ENCODE measurements around the gene GPD1.
"Not testable (repeated sequence)": the region's sequence is repeated elsewhere in the genome, so short reads cannot be mapped to it uniquely, and the experiment has no call there.

Gene GPD1

DNA sequence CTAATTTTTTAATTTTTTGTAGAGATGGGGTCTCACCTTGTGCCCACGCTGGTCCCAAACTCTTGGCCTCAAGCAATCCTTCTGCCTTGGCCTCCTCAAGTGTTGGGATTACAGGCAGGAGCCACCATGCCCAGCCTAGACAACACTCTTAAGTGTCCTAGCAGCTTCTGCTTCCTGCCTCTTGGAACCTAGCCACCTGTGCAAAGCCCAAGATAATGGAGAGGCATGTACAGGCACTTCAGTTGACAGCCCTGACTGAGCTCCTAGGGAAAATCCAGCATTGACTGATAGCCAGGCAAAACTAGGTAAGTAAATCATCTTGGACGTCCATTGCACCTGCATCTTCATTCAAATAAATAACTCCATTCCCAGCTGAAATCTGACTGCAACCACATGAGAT lies 23.7 kb downstream of the GPD1 start:
- DNase-seq (ENCODE audit: low read depth): no peak

DNA sequence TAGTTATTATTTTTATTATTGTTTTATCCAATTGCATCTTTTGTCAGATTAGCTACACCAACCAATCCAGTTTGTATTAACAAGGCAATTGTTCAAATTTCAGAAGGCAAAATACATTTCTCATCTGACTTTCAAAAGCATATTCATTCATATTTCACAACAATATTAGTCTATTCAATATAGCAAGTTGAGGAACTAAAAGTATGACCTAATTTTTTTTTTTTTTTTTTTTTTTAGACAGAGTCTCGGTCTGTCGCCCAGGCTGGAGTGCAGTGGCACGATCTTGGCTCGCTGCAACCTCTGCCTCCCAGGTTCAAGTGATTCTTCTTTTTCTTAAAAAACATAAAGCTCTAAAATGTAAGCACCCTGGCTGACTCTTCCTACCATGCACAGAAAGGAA lies 25.5 kb downstream of the GPD1 start:
- DNase-seq (ENCODE audit: low read depth): no peak

DNA sequence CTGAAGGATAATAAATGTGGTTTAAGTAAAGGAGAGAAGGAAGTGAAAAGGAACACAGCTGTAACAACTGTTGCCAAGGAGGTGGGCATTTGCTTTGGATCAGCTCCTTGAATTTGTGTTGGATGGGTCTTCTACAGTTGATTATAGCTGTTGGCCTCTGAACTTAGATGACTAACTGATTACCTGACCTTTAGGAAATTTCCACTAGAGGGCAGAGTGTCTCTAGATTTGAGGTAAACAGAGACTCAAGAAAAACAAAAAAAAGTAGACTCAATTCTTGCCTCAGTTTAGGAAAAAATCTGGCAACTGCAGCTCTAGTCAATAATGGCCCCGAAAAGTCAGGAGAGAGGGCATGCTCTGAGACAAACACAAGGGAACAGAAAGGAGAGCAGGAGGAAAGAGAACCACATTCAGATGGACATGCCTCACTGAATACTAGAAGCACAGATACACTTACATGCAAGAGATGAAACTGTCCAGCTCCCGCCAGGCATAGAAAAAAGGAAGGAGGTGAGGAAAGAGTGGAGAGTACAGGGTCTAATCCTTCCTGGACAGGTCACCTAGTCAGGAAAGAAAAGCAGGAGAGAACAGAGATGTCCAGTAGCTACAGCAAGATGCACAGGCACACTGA lies 28.8 kb downstream of the GPD1 start:
- DNase-seq (ENCODE audit: low read depth): no peak

DNA sequence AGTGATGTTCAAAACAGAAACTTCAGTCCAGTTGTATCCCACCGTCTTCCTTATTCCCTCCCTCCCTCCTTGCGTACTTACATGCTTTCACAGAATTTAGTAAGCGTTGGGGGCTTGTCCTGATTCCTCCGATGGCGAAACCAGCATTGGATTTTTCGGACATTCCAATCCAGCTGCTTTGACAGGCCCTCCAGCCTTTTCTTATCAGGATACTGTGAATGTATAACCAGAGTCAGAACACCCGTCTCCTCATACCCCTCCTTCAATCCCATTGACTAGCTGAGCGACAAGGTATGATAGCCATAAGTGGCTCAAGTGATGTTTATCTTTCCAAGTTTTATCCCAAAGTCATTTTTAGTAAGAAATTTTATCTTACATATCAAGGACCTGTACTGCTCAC lies 39.2 kb downstream of the GPD1 start:
- DNase-seq (ENCODE audit: low read depth): no peak

- DNase-seq (ENCODE audit: low read depth): no peak
These were observed 41.6 kb downstream of the GPD1 start for GRCh38 chr12:50145439-50145838.

- no peak for DNase-seq (ENCODE audit: low read depth)
These were observed 43.5 kb downstream of the GPD1 start for GRCh38 chr12:50147281-50147680.

GRCh38 chr12:50148011-50148410 lies 44.2 kb downstream of the GPD1 start:
- not testable (repeated sequence) for DNase-seq (ENCODE audit: low read depth)

DNA sequence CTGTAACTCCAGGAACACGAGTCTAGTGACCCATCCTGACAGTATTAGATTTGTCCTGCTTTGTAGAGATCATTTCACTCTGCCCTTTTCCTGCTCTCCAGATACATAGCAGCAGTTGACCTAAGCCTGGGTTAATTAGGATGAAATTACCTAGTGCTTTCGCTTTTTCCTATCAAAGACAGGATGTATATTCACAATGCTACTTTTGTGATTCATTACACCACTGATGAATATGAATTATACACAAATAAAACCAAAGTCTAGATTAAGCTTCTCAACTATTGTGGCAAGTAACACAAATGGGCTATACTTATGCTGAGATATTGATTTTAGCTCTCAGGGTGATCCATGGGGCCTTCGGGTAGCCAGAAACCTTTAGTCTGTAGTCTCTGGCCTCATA lies 45.5 kb downstream of the GPD1 start:
- no peak for DNase-seq (ENCODE audit: low read depth)

GRCh38 chr12:50151047-50151687 lies 47.4 kb downstream of the GPD1 start:
- DNase-seq (ENCODE audit: low read depth): no peak

DNA sequence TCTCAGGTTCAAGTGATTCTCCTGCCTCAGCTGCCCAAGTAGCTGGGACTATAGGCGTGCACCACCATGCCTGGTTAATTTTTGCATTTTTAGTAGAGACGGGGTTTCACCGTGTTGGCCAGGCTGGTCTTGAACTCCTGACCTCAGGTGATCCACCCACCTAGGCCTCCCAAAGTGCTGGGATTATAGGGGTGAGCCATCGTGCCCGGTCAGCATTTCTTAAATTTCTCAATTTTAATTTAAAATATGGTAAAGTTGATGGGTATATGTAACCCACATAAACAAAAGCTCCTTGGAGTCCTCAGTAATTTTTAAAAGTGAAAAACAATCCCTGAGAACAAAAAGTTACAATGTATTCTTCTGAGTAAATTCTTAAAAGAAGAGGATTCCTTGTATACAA lies 51.1 kb downstream of the GPD1 start:
- not testable (repeated sequence) for DNase-seq (ENCODE audit: low read depth)

GRCh38 chr12:50156641-50157040 lies 52.8 kb downstream of the GPD1 start:
- no peak for DNase-seq (ENCODE audit: low read depth)

- DNase-seq (ENCODE audit: low read depth): no peak
These were observed 53.5 kb downstream of the GPD1 start for GRCh38 chr12:50157259-50157658.

- no peak for DNase-seq (ENCODE audit: low read depth)
These were observed 56.8 kb downstream of the GPD1 start for GRCh38 chr12:50160643-50161042.
